ENCODE results near the gene CDH15. TPM values are rescaled to one million over a fixed set of nuclear protein-coding genes. Genes with fewer than 3 reads are reported as not detected.
A peak's percentile ranks its signal among the peaks of the same experiment; 100 is the strongest.

The CDH15 gene
- total RNA-seq, 1 experiment from 2014 or later, result 3.8 TPM

- TF ChIP-seq RAD21 (IDR thresholded peaks at IDR 0.05; ENCODE audit: low read depth) (no peak), SIN3A (IDR thresholded peaks at IDR 0.05; ENCODE audit: low read depth) (no peak), POLR2A (IDR thresholded peaks at IDR 0.05; ENCODE audit: borderline replicate concordance, extremely low read depth, insufficient read depth, insufficient read length) (no peak)
Observed at GRCh38 chr16:89200124-89200849, 28.7 kb downstream of the CDH15 start, which contains the start of gene SLC22A31 (continued).

- TF ChIP-seq JUND (IDR thresholded peaks at IDR 0.05), result no peak
- peak; percentile 68; the same call in 1 of the 2 replicates for TF ChIP-seq ZFX (IDR thresholded peaks at IDR 0.05)
- Histone ChIP-seq H3K27me3 (ENCODE audit: insufficient read depth, low read length) (no peaks in the 10 kb centered on the region), H3K79me2 (ENCODE audit: insufficient read depth, low read length) (no peaks in the 10 kb centered on the region), H3K27ac (ENCODE audit: low read depth, low read length) (peak overlapping the region; percentile 60; the same call in 1 of the 2 replicates), H3K4me3 (replicated peaks in 1 of 2; ENCODE audit: low read depth in 1 of 2, low read length in 2 of 2) (peak overlapping the region; percentile 53 to 57), H3K4me2 (ENCODE audit: low read length) (peak overlapping the region; percentile 75), H3K9me2 (ENCODE audit: insufficient read depth) (no peaks in the 10 kb centered on the region), H3K9me3 (ENCODE audit: control insufficient read depth in 1 of 2, insufficient read depth in 1 of 2, low read depth in 1 of 2, low read length in 2 of 2) (no peaks in the 10 kb centered on the region), H3K36me3 (ENCODE audit: control insufficient read depth in 1 of 2, insufficient read depth in 2 of 2, low read length in 2 of 2) (no peaks in the 10 kb centered on the region), H3K9ac (ENCODE audit: low read length) (peak overlapping the region; percentile 60), H4K20me1 (ENCODE audit: insufficient read depth) (no peaks in the 10 kb centered on the region), H2AFZ (ENCODE audit: low read depth, low read length, poor library complexity, severe bottlenecking) (no peak overlapping the region), H3K4me1 (ENCODE audit: control insufficient read depth in 1 of 2, insufficient read depth in 2 of 2, low read length in 2 of 2) (peaks cover 5 to 22% of the 10 kb centered on the region in 2 experiments)
- intact Hi-C loops (cut with micrococcal nuclease), result loop anchor here (2.0 kb wide), 1 partner anchor 30 kb away; the partner anchor contains the start of gene CDH15
- DNase-seq (ENCODE audit: low read depth, low spot score) (no peak), ATAC-seq (peak; percentile 35)
- RAD21 ChIA-PET (ENCODE audit: low non-redundant PET in 1 of 2, low total read pairs in 2 of 2, uncharacterized antibody in 2 of 2, unreplicated experiment in 2 of 2), result interaction anchor here (0.7 to 1.5 kb wide), 2 partner anchors 8 to 9 kb away, joined by 3 to 8 read pairs; no protein-coding TSS in a partner anchor
- no TSS peak for BruUV-seq (replicated peaks)
- CTCF ChIA-PET, result interaction anchor here (0.9 to 1.4 kb wide), 3 partner anchors 8 to 30 kb away, joined by 3 to 4 read pairs (median 3); partner anchors contain the start of gene CDH15
- POLR2A ChIA-PET, result interaction anchor here (1.5 kb wide), 1 partner anchor 8 kb away, joined by 11 read pairs; no protein-coding TSS in a partner anchor
Observed at GRCh38 chr16:89200850-89201411, 29.4 kb downstream of the CDH15 start.

Measured in HCT116 (cell line).